IMR-90 (cell line): ENCODE data around the gene SOD1. TPM values are rescaled to one million over a fixed set of nuclear protein-coding genes. Genes with fewer than 3 reads are reported as not detected.

Experiments
- ATAC-seq: fragments of 200-7000 bp; cut with Tn5 transposase; 2 replicates; pipeline ENCODE4 v1.9.1; 2020; ENCODE audit warnings: low read depth, mild to moderate bottlenecking, moderate library complexity
- BruUV-seq: library from RNA; stranded (reverse); fragments of 400-500 nt; replicated peaks from 2 replicates; lab custom pipeline; 2021; lab: Mats Ljungman, UMichigan
- CTCF ChIA-PET: fragments of 300-600 bp; formaldehyde crosslinking; extraction: SDS; loops from one replicate; lab custom pipeline; 2021; ENCODE audit warnings: antibody characterized with exemption; lab: Yijun Ruan, JAX
- POLR2A ChIA-PET: fragments of 300-600 bp; sonication (Branson Sonifier 250); formaldehyde crosslinking; loops from one replicate; lab custom pipeline; 2022; ENCODE audit warnings: antibody characterized with exemption; ENCODE audit not compliant: unreplicated experiment; lab: Charles Lee
- DNase-seq: peaks from one replicate; pipeline ENCODE4 v3.0.0; 2013
- H2AFZ ChIP-seq: replicated peaks from 2 replicates; pipeline ENCODE3; 2013; ENCODE audit warnings: low read length, mild to moderate bottlenecking; ENCODE audit not compliant: poor library complexity
- H2AK5ac ChIP-seq: 2 replicates; pipeline ENCODE4 v1.6.1; 2013; ENCODE audit warnings: low read depth, low read length, inconsistent platforms
- H2AK9ac ChIP-seq: replicated peaks from 2 replicates; pipeline ENCODE3; 2013; ENCODE audit warnings: mild to moderate bottlenecking, low read depth, low read length, moderate library complexity; ENCODE audit not compliant: poor library complexity
- H2BK120ac ChIP-seq: 2 replicates; pipeline ENCODE4 v1.6.1; 2013; ENCODE audit warnings: low read depth, low read length, inconsistent platforms
- H2BK15ac ChIP-seq: 3 replicates; pipeline ENCODE4 v1.6.1; 2013; ENCODE audit warnings: low read depth, low read length, inconsistent platforms
- H2BK20ac ChIP-seq: 2 replicates; pipeline ENCODE4 v1.6.1; 2013; ENCODE audit warnings: low read depth, mild to moderate bottlenecking, inconsistent platforms, low read length, moderate library complexity
- H2BK5ac ChIP-seq: 2 replicates; pipeline ENCODE4 v1.6.1; 2013; ENCODE audit warnings: mild to moderate bottlenecking, low read depth, low read length, inconsistent platforms; ENCODE audit not compliant: poor library complexity, severe bottlenecking
- H3K14ac ChIP-seq: replicated peaks from 2 replicates; pipeline ENCODE4 v1.6.1; 2013; ENCODE audit warnings: low read depth, low read length, inconsistent platforms
- H3K18ac ChIP-seq: 2 replicates; pipeline ENCODE4 v1.6.1; 2013; ENCODE audit warnings: low read depth, low read length, control low read depth
- H3K23ac ChIP-seq: 2 replicates; pipeline ENCODE4 v1.6.1; 2013; ENCODE audit warnings: low read depth, low read length, inconsistent platforms
- H3K27ac ChIP-seq: 2 replicates; pipeline ENCODE4 v1.5.1; 2013; ENCODE audit warnings: mild to moderate bottlenecking, control low read depth, low read length; ENCODE audit not compliant: insufficient read depth
- H3K27me3 ChIP-seq: 2 replicates; pipeline ENCODE4 v1.6.1; 2013; ENCODE audit warnings: low read length; ENCODE audit not compliant: control insufficient read depth, insufficient read depth
- H3K36me3 ChIP-seq: 2 replicates; pipeline ENCODE4 v1.6.1; 2013; ENCODE audit warnings: low read length, mixed read lengths; ENCODE audit not compliant: control insufficient read depth, insufficient read depth
- H3K4ac ChIP-seq: 2 replicates; pipeline ENCODE4 v1.6.1; 2013; ENCODE audit warnings: low read depth, low read length, inconsistent platforms
- H3K4me1 ChIP-seq: 2 replicates; pipeline ENCODE4 v1.6.1; 2013; ENCODE audit warnings: low read length, mixed read lengths; ENCODE audit not compliant: control insufficient read depth, insufficient read depth
- H3K4me2 ChIP-seq: 2 replicates; pipeline ENCODE4 v1.6.1; 2013; ENCODE audit warnings: low read depth, mild to moderate bottlenecking, control low read depth, low read length, moderate library complexity
- H3K4me3 ChIP-seq: 2 replicates; pipeline ENCODE4 v1.5.1; 2013; ENCODE audit warnings: low read depth, mild to moderate bottlenecking, control low read depth, low read length, moderate library complexity; ENCODE audit not compliant: insufficient read depth
- H3K56ac ChIP-seq: 2 replicates; pipeline ENCODE4 v1.6.1; 2013; ENCODE audit warnings: low read length, inconsistent platforms; ENCODE audit not compliant: insufficient read depth; ENCODE audit errors: extremely low read depth
- H3K79me1 ChIP-seq, 2 experiments: 2 replicates each; pipeline ENCODE4 v1.6.1; 2013; ENCODE audit warnings: low read length in 2 of 2, inconsistent platforms in 1 of 2, low read depth in 1 of 2
- H3K9ac ChIP-seq: 2 replicates; pipeline ENCODE4 v1.6.1; 2013; ENCODE audit warnings: low read depth, low read length, control low read depth
- H3K9me1 ChIP-seq: 2 replicates; pipeline ENCODE4 v1.6.1; 2013; ENCODE audit warnings: low read length, inconsistent platforms; ENCODE audit not compliant: insufficient read depth
- H3K9me3 ChIP-seq: 2 replicates; pipeline ENCODE4 v1.6.1; 2013; ENCODE audit warnings: low read length; ENCODE audit not compliant: control insufficient read depth, insufficient read depth
- H4K20me1 ChIP-seq: 2 replicates; pipeline ENCODE4 v1.6.1; 2013; ENCODE audit warnings: low read length, inconsistent platforms; ENCODE audit not compliant: insufficient read depth
- H4K5ac ChIP-seq: 2 replicates; pipeline ENCODE4 v1.6.1; 2013; ENCODE audit warnings: mild to moderate bottlenecking, low read depth, low read length, control low read depth
- H4K8ac ChIP-seq, 2 experiments: 2 replicates each; pipeline ENCODE4 v1.6.1; 2013; ENCODE audit warnings: low read depth in 2 of 2, low read length in 2 of 2, control low read depth in 1 of 2, inconsistent platforms in 1 of 2
- H4K91ac ChIP-seq: 2 replicates; pipeline ENCODE4 v1.6.1; 2013; ENCODE audit warnings: low read depth, low read length, inconsistent platforms; ENCODE audit not compliant: insufficient read depth
- BHLHE40 ChIP-seq: fragments of 150-350 bp; IDR thresholded peaks from 2 replicates; pipeline ENCODE4 v1.6.1; 2016; ENCODE audit warnings: mild to moderate bottlenecking, low read depth, low read length
- CEBPB ChIP-seq: IDR thresholded peaks from 2 replicates; pipeline ENCODE4 v1.6.1; 2012; ENCODE audit warnings: low read depth, low read length, improper control_type of control experiment
- CHD1 ChIP-seq: IDR thresholded peaks from 2 replicates; pipeline ENCODE4 v1.6.1; 2012; ENCODE audit warnings: low read depth, low read length, improper control_type of control experiment
- CTCF ChIP-seq: conservative IDR thresholded peaks from 2 replicates; pipeline ENCODE4 v1.5.1; 2012; ENCODE audit warnings: mild to moderate bottlenecking, low read depth, low read length, improper control_type of control experiment
- FOS ChIP-seq: fragments of 150-350 bp; IDR thresholded peaks from 2 replicates; pipeline ENCODE4 v1.6.1; 2016; ENCODE audit warnings: low read depth, low read length
- MAFK ChIP-seq: IDR thresholded peaks from 2 replicates; pipeline ENCODE4 v1.6.1; 2012; ENCODE audit warnings: low read depth, low read length, improper control_type of control experiment
- MAZ ChIP-seq: IDR thresholded peaks from 2 replicates; pipeline ENCODE4 v1.6.1; 2012; ENCODE audit warnings: low read depth, mild to moderate bottlenecking, low read length, improper control_type of control experiment, moderate library complexity, borderline replicate concordance
- MXI1 ChIP-seq: IDR thresholded peaks from 2 replicates; pipeline ENCODE4 v1.6.1; 2012; ENCODE audit warnings: low read depth, mild to moderate bottlenecking, low read length, moderate library complexity, borderline replicate concordance
- NFE2L2 ChIP-seq: fragments of 150-350 bp; IDR thresholded peaks from 2 replicates; pipeline ENCODE4 v1.6.1; 2016; ENCODE audit warnings: low read depth, mild to moderate bottlenecking, low read length
- POLR2A ChIP-seq: IDR thresholded peaks from 2 replicates; pipeline ENCODE4 v1.6.1; 2012; ENCODE audit warnings: mild to moderate bottlenecking, low read depth, low read length
- RAD21 ChIP-seq: IDR thresholded peaks from 2 replicates; pipeline ENCODE4 v1.6.1; 2012; ENCODE audit warnings: low read length, improper control_type of control experiment
- RCOR1 ChIP-seq: IDR thresholded peaks from 2 replicates; pipeline ENCODE4 v1.6.1; 2012; ENCODE audit warnings: mild to moderate bottlenecking, low read length, improper control_type of control experiment; ENCODE audit not compliant: insufficient replicate concordance
- RFX5 ChIP-seq: IDR thresholded peaks from 2 replicates; pipeline ENCODE4 v1.8.0; 2012; ENCODE audit warnings: low read depth, mild to moderate bottlenecking, low read length, moderate library complexity
- SMC3 ChIP-seq: fragments of 150-350 bp; IDR thresholded peaks from 2 replicates; pipeline ENCODE4 v1.6.1; 2016; ENCODE audit warnings: low read depth, mild to moderate bottlenecking, antibody characterized with exemption, low read length, moderate library complexity
- USF2 ChIP-seq: fragments of 150-350 bp; IDR thresholded peaks from 2 replicates; pipeline ENCODE4 v1.6.1; 2017; ENCODE audit warnings: mild to moderate bottlenecking, antibody characterized with exemption, low read length, low read depth
- WGBS, 2 experiments: methylation state at CpG; one replicate each; pipeline versions ENCODE4 v1.1.5 to v1.1.7; 2013; ENCODE audit warnings: missing lambda C conversion rate in 2 of 2; ENCODE audit not compliant: insufficient read length in 1 of 2; ENCODE audit errors: extremely low coverage in 2 of 2; 5-methylcytosine and 5-hydroxymethylcytosine counted together
- dilution Hi-C: fragments of 300-500 bp; cut with HindIII; formaldehyde crosslinking; loops from one replicate; pipeline ENCODE4 v1.14.3; 2018; ENCODE audit warnings: low sequenced_read_pairs; ENCODE audit not compliant: unreplicated experiment
- in situ Hi-C: fragments of 300-500 bp; cut with MboI; formaldehyde crosslinking; loops from 3 replicates; pipeline ENCODE4 v1.14.3; 2019; ENCODE audit warnings: low sequenced_read_pairs, inconsistent platforms, mixed read lengths
- intact Hi-C: fragments of 100-400 bp; cut with micrococcal nuclease; formaldehyde crosslinking; loops from 2 replicates; pipeline ENCODE4 v1.10.0; 2022
- polyA plus RNA-seq, 3 experiments: library from polyadenylated mRNA; depleted of rRNA; stranded (reverse); fragments of >200 nt; gene quantifications; 2 replicates each; pipeline ENCODE4 v1.2.3, GENCODE V29; 2012; ENCODE audit warnings: low replicate concordance in 1 of 3
- total RNA-seq: library from RNA; depleted of rRNA; stranded (reverse); fragments of >200 nt; gene quantifications from 2 replicates; pipeline ENCODE4 v1.2.3, GENCODE V29; 2012
- TF ChIP-seq, protein P1 (sequence below): fragments of 150-350 bp; IDR thresholded peaks from 2 replicates; pipeline ENCODE4 v1.6.1; 2016; ENCODE audit warnings: low read depth, mild to moderate bottlenecking, low read length, moderate library complexity, borderline replicate concordance

SOD1 gene
- total and polyA plus RNA-seq, 2 of the 4 experiments (the other 2 are of a cell fraction) = 312 to 392 TPM

DNA sequence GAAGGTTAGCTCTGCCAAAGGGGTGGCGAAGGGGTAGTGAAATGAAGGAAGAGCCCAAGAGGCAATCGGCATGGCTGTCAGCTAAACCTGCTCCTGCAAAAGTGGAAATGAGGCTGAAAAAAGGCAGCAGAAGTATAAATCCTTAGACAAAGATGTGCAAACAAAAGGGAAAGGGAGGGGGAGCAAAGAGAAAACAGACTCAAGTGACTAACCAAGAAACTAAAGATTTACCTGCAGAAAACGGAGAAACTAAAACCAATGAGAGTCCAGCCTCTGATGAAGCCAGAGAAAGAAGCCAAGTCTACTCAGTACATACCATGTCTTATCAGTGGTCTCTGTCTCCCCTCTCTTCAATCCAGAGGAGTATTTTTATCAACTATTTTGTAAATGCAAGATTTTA lies 47.1 kb downstream of the SOD1 start:
- H3K27ac ChIP-seq = no peak overlapping the region
- H2BK20ac ChIP-seq = no peak overlapping the region
- H3K4me1 ChIP-seq = peaks cover 6% of the 10 kb centered on the region
- H3K79me1 ChIP-seq = peaks cover 8 to 35% of the 10 kb centered on the region in 2 experiments
- no peak overlapping the region for H3K23ac ChIP-seq
- no peak overlapping the region for H3K4ac ChIP-seq
- DNase-seq (no peak), ATAC-seq (no peak)
- no peak overlapping the region for H2AFZ ChIP-seq
- H3K18ac ChIP-seq = no peak overlapping the region
- H4K91ac ChIP-seq = no peak overlapping the region
- POLR2A ChIA-PET = no interaction called here
- H2AK5ac ChIP-seq = no peak overlapping the region
- H3K4me2 ChIP-seq = no peak overlapping the region
- no peak for TF ChIP-seq FOS
- TF ChIP-seq NFE2L2 = no peak
- TF ChIP-seq CHD1 = no peak
- TF ChIP-seq SMC3 = no peak
- no peak for TF ChIP-seq POLR2A
- TF ChIP-seq MAZ = no peak
- TF ChIP-seq CTCF = no peak
- no peak for TF ChIP-seq RCOR1
- no peak for TF ChIP-seq BHLHE40
- TF ChIP-seq, protein P1, sequence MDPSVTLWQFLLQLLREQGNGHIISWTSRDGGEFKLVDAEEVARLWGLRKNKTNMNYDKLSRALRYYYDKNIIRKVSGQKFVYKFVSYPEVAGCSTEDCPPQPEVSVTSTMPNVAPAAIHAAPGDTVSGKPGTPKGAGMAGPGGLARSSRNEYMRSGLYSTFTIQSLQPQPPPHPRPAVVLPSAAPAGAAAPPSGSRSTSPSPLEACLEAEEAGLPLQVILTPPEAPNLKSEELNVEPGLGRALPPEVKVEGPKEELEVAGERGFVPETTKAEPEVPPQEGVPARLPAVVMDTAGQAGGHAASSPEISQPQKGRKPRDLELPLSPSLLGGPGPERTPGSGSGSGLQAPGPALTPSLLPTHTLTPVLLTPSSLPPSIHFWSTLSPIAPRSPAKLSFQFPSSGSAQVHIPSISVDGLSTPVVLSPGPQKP = no peak
- no peak for TF ChIP-seq MXI1
- TF ChIP-seq RFX5 = no peak
- TF ChIP-seq MAFK = no peak
- no peak for TF ChIP-seq USF2
- TF ChIP-seq CEBPB = no peak
- no peak for TF ChIP-seq RAD21
- no peak overlapping the region for H3K14ac ChIP-seq
- no peak overlapping the region for H4K5ac ChIP-seq
- H2BK120ac ChIP-seq = no peak overlapping the region
- no peaks in the 10 kb centered on the region for H3K9me3 ChIP-seq
- in situ Hi-C loops = no loop called here
- 100% methylated on average over 1 of the region's 3 CpGs; no CpG with 5 or more reads in 1 of the 2 experiments for WGBS, 2 experiments
- no peak overlapping the region for H3K9ac ChIP-seq
- dilution Hi-C loops = no loop called here
- no peak overlapping the region for H2AK9ac ChIP-seq
- H2BK15ac ChIP-seq = no peak overlapping the region
- no TSS peak for BruUV-seq
- intact Hi-C loops = no loop called here
- no peaks in the 10 kb centered on the region for H3K27me3 ChIP-seq
- H4K20me1 ChIP-seq = peaks cover 39% of the 10 kb centered on the region
- CTCF ChIA-PET = interaction anchor here (1.2 to 1.4 kb wide), 2 partner anchors 11 to 17 kb away, joined by 3 read pairs; no protein-coding TSS in a partner anchor
- no peak overlapping the region for H3K4me3 ChIP-seq
- no peak overlapping the region for H2BK5ac ChIP-seq
- H4K8ac ChIP-seq = no peak overlapping the region
- H3K56ac ChIP-seq = no peak overlapping the region
- H3K36me3 ChIP-seq = peaks cover 5% of the 10 kb centered on the region
- no peaks in the 10 kb centered on the region; the same call in 1 of the 2 replicates for H3K9me1 ChIP-seq
